K562 (cell line): Measurements from ENCODE around the gene LATS1. TPM values are rescaled to one million over a fixed set of nuclear protein-coding genes. Genes with fewer than 3 reads are reported as not detected.
"Not testable (repeated sequence)": the region's sequence is repeated elsewhere in the genome, so short reads cannot be mapped to it uniquely, and the experiment has no call there.

Experiments
- ATAC-seq: fragments of 200-7000 bp; cut with Tn5 transposase; 3 replicates; pipeline ENCODE4 v1.9.1; 2020; ENCODE audit warnings: moderate library complexity
- BruUV-seq: library from RNA; stranded (reverse); fragments of 400-500 nt; replicated peaks from 2 replicates; lab custom pipeline; 2021; lab: Mats Ljungman, UMichigan
- CTCF ChIA-PET: fragments of 300-600 bp; formaldehyde crosslinking; extraction: SDS; loops from one replicate; lab custom pipeline; 2021; ENCODE audit warnings: low intra/inter-chr PET ratio; lab: Yijun Ruan, JAX
- POLR2A ChIA-PET: fragments of 300-600, 350-650 bp; sonication (Branson Sonifier 250); formaldehyde crosslinking; extraction: SDS; loops from one replicate; lab custom pipeline; 2021; ENCODE audit warnings: antibody characterized with exemption, inconsistent platforms; lab: Yijun Ruan, JAX
- DNase-seq, 4 experiments: peaks; one replicate each; pipeline versions ENCODE4 v3.0.0 to v3.0.0-alpha.2; 2011 to 2018; ENCODE audit warnings: low spot score in 3 of 4, mixed read lengths in 3 of 4; ENCODE audit errors: extremely low read depth in 1 of 4
- FAIRE-seq: peaks from 2 replicates; lab custom pipeline; 2011; peaks lifted over from hg19 to GRCh38; lab: Jason Lieb, UNC
- H2AFZ ChIP-seq: 2 replicates; pipeline ENCODE4 v1.6.0; 2011; ENCODE audit warnings: low read depth, low read length, control low read depth, inconsistent platforms
- H3K27ac ChIP-seq: fragments of 200-600 bp; 3 replicates; pipeline ENCODE4 v1.8.0; 2011; ENCODE audit warnings: low read depth, mild to moderate bottlenecking, control low read depth, inconsistent platforms, low read length, moderate library complexity, mixed read lengths; ENCODE audit errors: extremely low read depth
- H3K27me3 ChIP-seq, 2 experiments: fragments of 300-600 bp in 1 of 2; 2 replicates in 1 of 2; 3 replicates in 1 of 2; pipeline versions ENCODE4 v1.6.0 to v1.8.0; 2011; ENCODE audit warnings: inconsistent platforms in 2 of 2, low read length in 2 of 2, mild to moderate bottlenecking in 1 of 2, mixed read lengths in 1 of 2, moderate library complexity in 1 of 2; ENCODE audit not compliant: control insufficient read depth in 2 of 2, insufficient read depth in 2 of 2
- H3K36me3 ChIP-seq: fragments of 300-600 bp; 3 replicates; pipeline ENCODE4 v1.8.0; 2011; ENCODE audit warnings: mild to moderate bottlenecking, low read length, inconsistent platforms; ENCODE audit not compliant: control insufficient read depth, insufficient read depth
- H3K4me1 ChIP-seq, 2 experiments: fragments of 200-600 bp in 1 of 2; replicated peaks in 1 of 2; 2 replicates in 1 of 2; 3 replicates in 1 of 2; pipeline versions ENCODE4 v1.5.1 to v1.8.0; 2011; ENCODE audit warnings: inconsistent platforms in 2 of 2, low read length in 2 of 2, mild to moderate bottlenecking in 1 of 2, mixed read lengths in 1 of 2, moderate library complexity in 1 of 2; ENCODE audit not compliant: control insufficient read depth in 2 of 2, insufficient read depth in 2 of 2
- H3K4me2 ChIP-seq: 2 replicates; pipeline ENCODE4 v1.6.1; 2011; ENCODE audit warnings: low read length, control low read depth, inconsistent platforms, mixed read lengths; ENCODE audit not compliant: insufficient read depth
- H3K4me3 ChIP-seq: fragments of 200-600 bp; sonication (generic), shearing (Covaris generic); 2 replicates; pipeline ENCODE4 v1.5.1; 2016; ENCODE audit warnings: control low read depth, inconsistent platforms
- H3K79me2 ChIP-seq: fragments of 200-600 bp; 3 replicates; pipeline ENCODE4 v1.8.0; 2011; ENCODE audit warnings: low read length, inconsistent platforms; ENCODE audit not compliant: control insufficient read depth, insufficient read depth
- H3K9ac ChIP-seq, 2 experiments: 2 replicates each; pipeline versions ENCODE4 v1.6.0 to v1.6.1; 2011; ENCODE audit warnings: low read depth in 2 of 2, low read length in 2 of 2, control low read depth in 1 of 2, inconsistent platforms in 1 of 2, mild to moderate bottlenecking in 1 of 2, mixed read lengths in 1 of 2; ENCODE audit not compliant: insufficient read depth in 1 of 2
- H3K9me1 ChIP-seq: one replicate; pipeline ENCODE4 v1.6.0; 2011; ENCODE audit warnings: inconsistent platforms, mild to moderate bottlenecking, low read length, moderate library complexity; ENCODE audit not compliant: control insufficient read depth, insufficient read depth
- H3K9me3 ChIP-seq: replicated peaks from 2 replicates; pipeline ENCODE4 v1.5.1; 2011; ENCODE audit warnings: low read depth, low read length, inconsistent platforms; ENCODE audit not compliant: control insufficient read depth, insufficient read depth
- H4K20me1 ChIP-seq: replicated peaks from 2 replicates; pipeline ENCODE4 v1.6.1; 2011; ENCODE audit warnings: low read length, inconsistent platforms, mixed read lengths; ENCODE audit not compliant: control insufficient read depth, insufficient read depth
- DACH1 ChIP-seq: fragments of 450-650 bp; IDR thresholded peaks from 2 replicates; pipeline ENCODE4 v1.6.1; 2018; ENCODE audit not compliant: partially characterized antibody
- WGBS: fragments of 100-300 bp; shearing (Covaris generic); methylation state at CpG from one replicate; pipeline ENCODE4 v1.1.6; 2016; ENCODE audit warnings: low coverage, mixed read lengths; ENCODE audit not compliant: insufficient coverage; ENCODE audit errors: missing lambda C conversion rate; 5-methylcytosine and 5-hydroxymethylcytosine counted together
- in situ Hi-C: fragments of 300-500 bp; cut with MboI; formaldehyde crosslinking; loops from 4 replicates; pipeline ENCODE4 v1.15.0; 2018; ENCODE audit warnings: inconsistent platforms, mixed read lengths
- intact Hi-C: fragments of 100-400 bp; cut with micrococcal nuclease; formaldehyde crosslinking; loops from 2 replicates; pipeline ENCODE4 v1.14.2; 2022
- polyA plus RNA-seq, 8 experiments: library from polyadenylated mRNA; depleted of rRNA in 4 of 8; stranded (reverse) in 5 of 8; unstranded in 3 of 8; fragments of >200 nt; fragmentation: Nextera tagmentation in 2 of 8; fragmentation: Illumina TruSeq in 1 of 8; extraction: Ambion mirVana in 2 of 8; extraction: Trizol in 1 of 8; gene quantifications; 2 replicates each; pipeline versions ENCODE4 v1.2.1 to v1.2.3, GENCODE V29; 2011 to 2014; ENCODE audit warnings: inconsistent platforms in 1 of 8, missing spikeins in 1 of 8
- total RNA-seq, 7 experiments: library from RNA; depleted of rRNA in 6 of 7; stranded (reverse); fragments of >200 nt in 6 of 7; fragmentation: Illumina TruSeq in 2 of 7; extraction: Trizol in 2 of 7; gene quantifications; 2 replicates each; pipeline versions ENCODE4 v1.2.1 to v1.2.3, GENCODE V29; 2011 to 2021; ENCODE audit warnings: low replicate concordance in 1 of 7
- TF ChIP-seq, protein P1 (sequence below): fragments of 450-650 bp; IDR thresholded peaks from 2 replicates; pipeline ENCODE4 v1.6.1; 2018; ENCODE audit not compliant: partially characterized antibody

LATS1 gene
- total and polyA plus RNA-seq, 9 of the 15 experiments (the other 6 are each of a cell fraction or from before 2014, with no cell fraction given), result 5.0 to 36.3 (median 18.4) TPM

GRCh38 chr6:149745252-149745651, 27.4 kb upstream of the LATS1 start:
- WGBS, result 51% methylated on average over 8 of the region's 10 CpGs
- Histone ChIP-seq H3K79me2 (peaks cover 42% of the 10 kb centered on the region), H3K36me3 (peaks cover 41% of the 10 kb centered on the region), H3K9ac (peak overlapping the region in 1 of 2 experiments; percentile 89; a peak in 3 of 4 replicates), H3K4me3 (peak overlapping the region; percentile 69), H3K4me2 (peak overlapping the region; percentile 95), H3K4me1 (peaks cover 10 to 14% of the 10 kb centered on the region in 2 experiments)
- CTCF ChIA-PET, DNase-seq, BruUV-seq, H4K20me1 ChIP-seq, H3K9me3 ChIP-seq, FAIRE-seq, H3K27ac ChIP-seq, intact Hi-C loops, ATAC-seq, H3K27me3 ChIP-seq: not testable (repeated sequence)
- POLR2A ChIA-PET, result interaction anchor here (0.9 to 1.1 kb wide), 3 partner anchors 11 to 78 kb away, joined by 3 read pairs; no protein-coding TSS in a partner anchor
- TF ChIP-seq, protein P1, sequence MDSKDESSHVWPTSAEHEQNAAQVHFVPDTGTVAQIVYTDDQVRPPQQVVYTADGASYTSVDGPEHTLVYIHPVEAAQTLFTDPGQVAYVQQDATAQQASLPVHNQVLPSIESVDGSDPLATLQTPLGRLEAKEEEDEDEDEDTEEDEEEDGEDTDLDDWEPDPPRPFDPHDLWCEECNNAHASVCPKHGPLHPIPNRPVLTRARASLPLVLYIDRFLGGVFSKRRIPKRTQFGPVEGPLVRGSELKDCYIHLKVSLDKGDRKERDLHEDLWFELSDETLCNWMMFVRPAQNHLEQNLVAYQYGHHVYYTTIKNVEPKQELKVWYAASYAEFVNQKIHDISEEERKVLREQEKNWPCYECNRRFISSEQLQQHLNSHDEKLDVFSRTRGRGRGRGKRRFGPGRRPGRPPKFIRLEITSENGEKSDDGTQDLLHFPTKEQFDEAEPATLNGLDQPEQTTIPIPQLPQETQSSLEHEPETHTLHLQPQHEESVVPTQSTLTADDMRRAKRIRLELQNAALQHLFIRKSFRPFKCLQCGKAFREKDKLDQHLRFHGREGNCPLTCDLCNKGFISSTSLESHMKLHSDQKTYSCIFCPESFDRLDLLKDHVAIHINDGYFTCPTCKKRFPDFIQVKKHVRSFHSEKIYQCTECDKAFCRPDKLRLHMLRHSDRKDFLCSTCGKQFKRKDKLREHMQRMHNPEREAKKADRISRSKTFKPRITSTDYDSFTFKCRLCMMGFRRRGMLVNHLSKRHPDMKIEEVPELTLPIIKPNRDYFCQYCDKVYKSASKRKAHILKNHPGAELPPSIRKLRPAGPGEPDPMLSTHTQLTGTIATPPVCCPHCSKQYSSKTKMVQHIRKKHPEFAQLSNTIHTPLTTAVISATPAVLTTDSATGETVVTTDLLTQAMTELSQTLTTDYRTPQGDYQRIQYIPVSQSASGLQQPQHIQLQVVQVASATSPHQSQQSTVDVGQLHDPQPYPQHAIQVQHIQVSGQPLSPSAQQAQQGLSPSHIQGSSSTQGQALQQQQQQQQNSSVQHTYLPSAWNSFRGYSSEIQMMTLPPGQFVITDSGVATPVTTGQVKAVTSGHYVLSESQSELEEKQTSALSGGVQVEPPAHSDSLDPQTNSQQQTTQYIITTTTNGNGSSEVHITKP, result peak; percentile 77
- peak; percentile 9 for TF ChIP-seq DACH1
- TF ChIP-seq, all 486 proteins: peak for 2; not testable (repeated sequence) for 484
- H3K9me1 ChIP-seq, in situ Hi-C loops, H2AFZ ChIP-seq: not testable (repeated sequence)
